Measurements from ENCODE around the gene PEX3.
"Not testable (repeated sequence)": the region's sequence is repeated elsewhere in the genome, so short reads cannot be mapped to it uniquely, and the experiment has no call there.

Gene PEX3

DNA sequence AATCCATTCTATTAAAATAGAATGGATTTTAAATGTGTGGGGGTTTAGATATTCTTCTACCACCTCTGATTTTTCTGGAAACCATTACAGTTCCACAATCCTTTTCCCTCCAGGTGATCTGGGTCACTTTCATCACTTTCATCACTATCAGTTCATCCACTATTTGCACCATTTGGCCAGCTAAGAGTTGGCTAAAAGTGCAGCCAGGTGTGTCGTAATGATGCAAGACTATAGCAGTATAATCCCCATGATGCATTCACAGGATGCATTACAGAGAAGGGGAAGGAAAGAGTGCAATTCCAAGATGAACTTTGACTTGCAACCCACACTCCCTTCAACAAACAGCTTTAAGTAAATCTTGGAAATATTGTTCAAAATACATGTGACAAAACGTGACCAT, 56.0 kb downstream of the PEX3 start:
- no peak for DNase-seq (ENCODE audit: low read depth)

DNA sequence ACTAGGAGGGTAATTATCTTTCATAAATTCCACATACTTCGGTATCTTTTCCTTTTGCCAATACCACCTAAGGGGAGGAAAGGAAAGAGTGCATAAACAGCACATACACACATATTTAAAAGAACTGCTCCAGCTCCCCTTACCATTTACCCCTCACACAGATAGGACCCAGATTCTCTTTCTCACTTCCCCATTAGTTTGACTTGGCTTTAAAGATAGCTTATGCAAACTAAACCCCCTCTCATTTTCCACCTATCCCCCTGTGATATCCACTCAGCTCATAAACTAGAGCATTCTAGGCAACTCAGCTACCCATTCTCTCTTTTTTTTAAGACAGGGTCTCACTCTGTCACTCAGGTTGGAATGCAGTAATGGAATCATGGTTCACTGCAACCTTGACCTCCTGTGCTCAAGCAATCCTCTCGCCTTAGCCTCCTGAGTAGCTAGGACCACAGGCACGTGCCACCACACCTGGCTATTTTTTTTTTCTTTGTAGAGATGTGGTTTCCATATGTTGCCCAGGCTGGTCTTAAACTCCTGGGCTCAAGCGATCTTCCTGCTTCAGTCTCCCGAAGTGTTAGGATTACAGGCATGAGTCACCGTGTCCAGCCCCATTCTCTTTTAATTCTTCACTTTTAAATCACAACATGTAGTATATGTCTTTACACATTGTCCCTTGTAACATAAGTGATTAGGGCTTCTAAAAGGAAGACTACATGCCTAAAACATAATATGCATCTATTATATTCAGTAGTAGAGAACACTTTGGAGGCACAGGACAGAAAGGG, 56.9 kb downstream of the PEX3 start:
- DNase-seq (ENCODE audit: low read depth): no peak

DNA sequence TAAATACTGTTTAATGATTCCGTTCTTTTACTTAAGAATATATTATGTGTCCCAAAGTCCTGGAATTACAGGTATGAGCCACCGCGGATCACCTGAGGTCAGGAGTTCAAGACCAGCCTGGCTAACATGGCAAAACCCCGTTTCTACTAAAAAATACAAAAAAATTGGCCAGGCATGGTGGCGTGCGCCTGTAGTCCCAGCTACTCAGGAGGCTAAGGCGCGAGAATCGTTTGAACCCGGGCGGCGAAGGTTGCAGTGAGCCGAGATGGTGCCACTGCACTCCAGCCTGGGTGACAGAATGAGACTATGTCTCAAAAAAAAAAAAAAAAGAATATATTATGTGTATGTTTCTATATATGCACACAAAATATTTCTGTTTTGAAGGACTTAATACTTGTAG, 59.7 kb downstream of the PEX3 start:
- not testable (repeated sequence) for DNase-seq (ENCODE audit: low read depth)

DNA sequence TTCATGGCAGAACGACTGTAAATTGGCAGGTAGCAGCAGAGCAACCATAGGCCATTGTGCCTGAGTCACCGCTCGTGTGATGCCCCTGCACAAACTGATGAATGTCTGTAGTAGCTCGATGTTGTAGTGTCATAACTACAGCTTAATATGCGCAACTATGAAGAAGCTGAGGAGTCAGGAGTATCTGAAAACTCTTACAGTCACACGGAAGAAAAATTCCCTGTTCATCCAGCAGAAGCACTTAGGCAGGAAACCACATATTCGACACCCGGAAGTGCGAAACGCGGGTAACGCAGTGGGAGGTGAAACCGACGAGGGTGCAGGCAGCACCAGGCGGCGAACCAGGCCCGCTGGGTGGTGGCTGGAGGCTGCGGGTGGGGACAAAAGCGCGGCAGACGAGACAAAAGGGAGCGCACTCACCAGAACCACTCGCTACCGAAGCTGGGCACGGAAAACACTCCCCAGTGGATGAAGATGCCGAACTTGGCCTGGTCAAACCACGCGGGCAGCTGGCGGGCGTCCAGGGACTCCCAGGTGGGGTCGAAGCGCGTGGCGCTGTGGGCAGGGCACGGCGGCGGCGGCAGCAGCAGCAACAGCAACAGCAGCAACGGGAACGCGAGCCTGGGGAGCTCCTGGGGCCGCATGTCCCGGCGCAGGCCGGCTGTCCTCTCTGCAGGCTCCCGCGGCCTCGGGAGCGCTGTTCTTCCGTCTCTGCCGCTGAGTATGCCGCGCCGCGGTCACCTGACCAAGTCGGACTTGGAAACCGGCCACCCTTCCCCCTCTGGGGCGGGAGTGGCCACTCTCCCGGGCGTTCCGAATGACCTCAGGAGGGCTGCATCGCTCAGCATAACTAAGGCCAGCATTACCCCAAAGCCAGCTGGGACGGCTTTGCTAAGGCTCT, 60.6 kb downstream of the PEX3 start, which contains the start of gene FUCA2:
Gene FUCA2, minus strand, starts transcription at position 730 of the 901 bp plus-strand sequence. Its CDS starts 86 bp downstream, at position 644.
- DNase-seq (ENCODE audit: low read depth): peak; percentile 82

DNA sequence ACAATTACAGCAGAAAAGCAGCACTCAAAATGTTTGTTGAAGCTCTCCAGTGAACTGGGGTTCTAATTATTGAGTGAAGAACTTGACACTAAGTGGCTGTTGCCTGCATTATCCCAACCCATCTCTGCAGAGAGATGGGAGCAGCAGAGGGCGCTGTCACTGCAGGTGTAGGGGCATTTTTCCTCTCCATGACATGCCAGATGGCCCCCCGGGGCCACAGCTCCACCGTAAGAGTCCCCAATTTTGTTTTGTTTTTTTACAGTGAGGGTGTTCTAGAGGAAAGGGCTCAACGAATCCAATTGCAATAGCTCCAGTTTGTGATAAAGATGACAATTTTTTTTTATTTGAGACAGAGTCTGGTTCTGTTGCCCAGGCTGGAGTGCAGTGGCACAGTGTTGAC, 62.8 kb downstream of the PEX3 start:
- DNase-seq (ENCODE audit: low read depth): no peak

DNA sequence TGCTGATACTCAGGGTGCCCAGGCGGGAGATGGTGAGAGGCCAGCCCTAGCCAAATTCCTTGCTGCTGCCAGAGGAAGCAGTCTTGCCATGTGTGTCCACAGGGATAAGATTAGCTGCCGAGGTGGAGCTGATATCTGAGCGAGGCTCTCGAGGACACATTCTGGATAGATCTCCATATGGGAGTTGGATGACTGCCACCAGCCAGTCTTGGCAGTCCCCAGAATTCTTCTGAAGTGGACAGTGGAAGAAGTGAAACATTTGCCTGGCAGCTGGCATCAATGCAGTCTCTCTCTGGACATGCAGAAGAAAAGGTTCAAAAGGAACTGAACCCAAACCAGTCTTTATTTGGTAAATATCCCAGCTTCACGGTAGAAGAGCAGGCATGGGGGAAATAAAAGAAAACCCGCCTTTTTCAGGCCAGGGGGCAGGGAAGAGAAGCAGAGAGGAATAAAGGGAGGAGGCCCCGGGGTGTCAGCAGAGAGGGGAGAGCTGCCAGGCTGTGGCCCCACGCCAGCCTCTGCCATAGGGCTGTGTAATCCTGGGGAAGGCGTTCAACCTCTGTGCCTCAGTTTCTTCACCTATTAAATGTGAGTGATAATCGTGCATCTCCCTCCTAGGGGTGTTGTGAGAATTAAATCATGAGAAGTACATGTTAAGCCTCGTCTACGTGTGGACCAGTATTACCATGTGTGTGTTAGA, 64.6 kb downstream of the PEX3 start:
- no peak for DNase-seq (ENCODE audit: low read depth)

DNA sequence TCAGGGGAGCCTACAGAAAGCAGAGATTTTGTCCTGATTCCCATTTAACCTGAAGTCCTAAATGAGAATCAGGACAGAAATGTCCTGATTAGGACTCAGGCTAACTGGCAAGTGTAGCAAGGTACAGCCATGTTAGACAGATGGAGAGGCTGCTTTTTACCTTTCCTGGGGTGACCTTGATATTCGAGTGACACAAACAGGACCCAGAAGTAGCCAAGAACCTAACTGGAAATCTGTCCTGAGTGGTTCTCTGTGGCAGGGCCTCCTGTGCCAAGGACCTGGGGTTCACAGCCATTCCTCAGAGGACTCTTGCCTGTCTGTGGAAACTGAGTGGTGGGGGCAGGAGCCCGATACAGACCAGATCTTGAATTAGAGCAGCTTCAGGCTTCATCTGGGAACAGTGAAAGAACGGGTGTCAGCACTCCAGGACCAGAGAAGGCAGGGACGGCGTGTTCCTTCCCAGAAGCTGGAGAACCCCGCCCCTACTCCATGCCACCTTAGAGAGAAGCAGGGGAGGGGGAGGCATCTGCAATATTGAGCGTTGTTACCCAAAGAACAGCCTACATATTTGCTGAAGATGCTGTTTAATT, 65.3 kb downstream of the PEX3 start:
- no peak for DNase-seq (ENCODE audit: low read depth)

DNA sequence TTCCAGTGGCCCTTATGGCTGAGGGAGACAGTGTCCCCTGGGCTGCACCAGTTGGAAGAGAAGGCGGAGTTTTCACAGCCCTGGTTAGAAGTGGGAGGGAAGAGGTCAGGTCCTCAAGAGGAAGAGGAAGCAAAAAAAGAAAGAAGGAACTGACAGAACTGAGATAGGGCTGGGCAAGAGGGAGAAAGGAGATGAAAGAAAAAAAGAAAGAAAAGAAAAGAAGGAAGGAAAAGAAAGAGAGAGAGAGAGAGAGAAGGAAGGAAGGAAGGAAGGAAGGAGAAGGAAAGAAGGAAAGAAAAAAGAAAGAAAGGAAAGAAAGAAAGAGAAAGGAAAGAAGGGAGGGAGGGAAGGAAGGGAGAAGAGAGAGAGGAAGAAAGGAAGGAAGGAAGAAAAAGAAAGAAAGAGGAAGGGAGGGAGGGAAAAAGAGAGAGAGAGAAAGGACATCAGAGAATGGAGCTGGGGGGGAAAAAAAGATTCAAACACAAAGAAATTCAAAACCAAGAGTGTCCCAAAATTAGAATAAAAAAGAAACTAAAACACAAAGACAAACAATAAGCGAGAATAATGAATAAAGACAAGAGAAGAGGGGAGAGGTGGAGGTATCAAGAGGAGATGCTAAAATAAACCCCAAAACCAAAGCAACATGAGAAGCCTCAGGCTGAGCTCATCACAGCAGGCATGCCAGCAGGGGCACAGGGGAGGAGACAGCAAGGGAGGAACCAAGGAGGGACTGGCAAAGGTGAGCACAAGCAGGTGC, 66.3 kb downstream of the PEX3 start:
- no peak for DNase-seq (ENCODE audit: low read depth)

DNA sequence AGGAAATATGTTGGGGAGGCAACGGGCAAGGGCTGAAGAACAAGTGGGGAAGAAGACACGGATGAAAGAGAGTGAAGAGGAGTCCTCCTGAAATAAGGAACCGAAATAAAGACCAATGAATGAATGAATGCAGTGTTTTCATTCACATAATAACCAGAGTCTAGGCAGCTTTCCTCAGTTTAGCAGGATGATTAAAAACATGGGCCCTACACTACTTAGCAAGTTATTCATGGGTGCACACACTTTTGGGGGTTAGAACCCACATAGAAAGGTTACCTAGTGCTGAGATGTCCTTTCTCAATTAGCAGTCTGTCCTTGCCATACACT, 66.8 kb downstream of the PEX3 start:
- no peak for DNase-seq (ENCODE audit: low read depth)

DNA sequence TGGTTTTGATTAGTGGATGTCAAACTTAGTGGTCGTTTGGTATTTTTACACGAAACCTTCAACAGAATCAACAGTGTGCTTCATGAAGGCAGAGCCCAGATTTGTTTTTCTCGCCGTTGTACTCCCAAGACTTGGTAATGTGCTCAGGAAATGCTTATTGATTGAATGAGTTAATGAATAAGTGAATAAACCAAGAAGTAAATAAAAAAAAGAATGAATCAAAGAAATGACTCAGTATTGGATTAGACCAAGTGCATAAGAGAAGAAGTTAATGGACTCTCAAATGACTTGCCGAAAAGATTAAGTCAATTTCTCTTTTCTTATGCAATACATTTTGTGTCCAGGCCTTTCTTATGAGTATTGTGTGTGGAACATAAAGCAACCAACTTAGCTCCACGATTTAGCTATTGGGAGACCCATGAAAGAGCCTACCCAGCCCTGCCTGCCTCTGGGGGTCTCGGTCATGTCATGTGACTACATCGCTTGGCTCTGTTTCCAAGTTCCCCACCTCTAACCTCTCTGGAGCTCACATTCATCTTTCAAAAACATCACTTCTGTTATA, 71.5 kb downstream of the PEX3 start:
- no peak for DNase-seq (ENCODE audit: low read depth)

DNA sequence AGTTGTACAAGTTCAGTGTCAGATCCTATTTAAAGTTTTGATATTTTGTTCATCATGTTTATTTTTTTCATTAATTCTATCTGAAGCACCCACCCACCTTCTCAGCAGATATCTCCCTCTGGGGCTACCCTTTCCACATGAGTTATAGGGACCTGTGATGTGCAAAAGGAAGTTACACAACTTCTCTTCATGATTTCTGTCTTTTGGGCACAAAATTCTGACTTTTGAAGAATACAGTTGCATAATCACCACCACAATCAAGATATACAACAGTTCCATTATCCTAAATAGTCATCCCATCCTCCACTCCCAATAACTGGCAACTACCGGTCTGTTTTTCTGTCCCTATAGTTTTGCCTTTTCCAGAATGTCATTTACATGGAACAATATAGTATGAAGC, 74.8 kb downstream of the PEX3 start:
- DNase-seq (ENCODE audit: low read depth): no peak

DNA sequence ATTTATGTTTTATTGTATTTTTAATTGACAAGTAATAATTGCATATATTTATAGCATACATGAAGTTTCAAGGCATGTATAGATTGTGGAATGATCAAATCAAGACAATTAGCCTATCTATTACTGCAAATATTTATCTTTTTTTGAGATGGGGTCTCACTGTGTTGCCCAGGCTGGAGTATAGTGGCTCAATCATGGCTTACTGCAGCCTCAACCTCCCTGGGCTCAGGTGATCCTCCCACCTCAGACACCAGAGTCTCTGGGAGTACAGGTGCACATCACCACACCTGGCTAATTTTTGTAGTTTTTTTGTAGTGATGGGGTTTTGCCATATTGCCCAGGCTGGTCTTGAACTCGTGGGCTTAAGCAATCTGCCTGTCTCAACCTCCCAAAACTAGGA, 77.1 kb downstream of the PEX3 start:
- no peak for DNase-seq (ENCODE audit: low read depth)

DNA sequence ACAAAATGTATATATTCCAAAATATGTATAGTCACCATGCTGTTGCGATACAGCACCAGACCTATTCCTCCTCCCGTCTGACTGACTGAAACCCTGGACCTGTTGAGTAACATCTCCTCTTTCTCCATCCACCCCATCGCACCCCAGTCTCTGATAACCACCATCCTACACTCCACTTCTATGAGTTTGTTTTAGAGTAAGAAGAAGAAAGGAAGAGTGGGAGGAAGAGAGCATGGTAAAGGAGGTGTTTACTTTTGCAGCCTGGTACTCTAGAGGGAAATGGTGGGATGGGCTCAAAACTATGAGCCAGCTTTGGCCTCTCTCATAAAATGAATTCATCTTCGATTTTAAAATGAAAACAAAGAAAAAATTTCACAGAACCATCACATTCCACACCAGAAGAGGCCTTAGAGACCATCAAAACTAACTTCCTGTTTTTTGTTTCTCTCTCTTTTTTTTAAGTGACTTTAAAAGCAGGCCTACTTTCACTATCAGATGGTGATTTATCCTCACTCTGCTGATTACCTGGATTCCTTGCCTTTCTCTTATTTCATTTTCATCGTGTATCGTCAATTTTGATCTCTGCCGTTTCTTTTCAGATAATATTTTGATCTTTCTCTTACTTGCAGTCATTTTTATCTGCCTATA, 77.7 kb downstream of the PEX3 start:
- DNase-seq (ENCODE audit: low read depth): no peak

DNA sequence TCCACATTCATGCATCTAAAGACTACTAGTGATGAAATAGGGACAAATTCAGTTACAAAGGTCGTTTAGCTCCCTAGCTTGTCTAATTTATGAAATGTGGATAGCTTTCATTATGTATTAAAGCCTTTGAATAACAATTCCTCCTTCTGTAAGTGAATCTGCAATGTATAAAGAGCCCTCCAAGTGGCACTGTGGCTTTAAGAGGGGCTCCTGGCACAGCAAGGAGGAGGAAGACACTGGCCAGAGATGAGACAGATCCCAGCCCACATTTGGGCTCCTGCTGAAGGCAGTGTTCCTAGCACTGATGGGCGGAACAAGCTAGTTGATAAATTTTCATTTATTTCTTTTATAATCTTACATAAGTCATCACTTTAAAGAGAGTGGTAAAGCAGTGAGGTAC, 78.5 kb downstream of the PEX3 start:
- DNase-seq (ENCODE audit: low read depth): no peak

DNA sequence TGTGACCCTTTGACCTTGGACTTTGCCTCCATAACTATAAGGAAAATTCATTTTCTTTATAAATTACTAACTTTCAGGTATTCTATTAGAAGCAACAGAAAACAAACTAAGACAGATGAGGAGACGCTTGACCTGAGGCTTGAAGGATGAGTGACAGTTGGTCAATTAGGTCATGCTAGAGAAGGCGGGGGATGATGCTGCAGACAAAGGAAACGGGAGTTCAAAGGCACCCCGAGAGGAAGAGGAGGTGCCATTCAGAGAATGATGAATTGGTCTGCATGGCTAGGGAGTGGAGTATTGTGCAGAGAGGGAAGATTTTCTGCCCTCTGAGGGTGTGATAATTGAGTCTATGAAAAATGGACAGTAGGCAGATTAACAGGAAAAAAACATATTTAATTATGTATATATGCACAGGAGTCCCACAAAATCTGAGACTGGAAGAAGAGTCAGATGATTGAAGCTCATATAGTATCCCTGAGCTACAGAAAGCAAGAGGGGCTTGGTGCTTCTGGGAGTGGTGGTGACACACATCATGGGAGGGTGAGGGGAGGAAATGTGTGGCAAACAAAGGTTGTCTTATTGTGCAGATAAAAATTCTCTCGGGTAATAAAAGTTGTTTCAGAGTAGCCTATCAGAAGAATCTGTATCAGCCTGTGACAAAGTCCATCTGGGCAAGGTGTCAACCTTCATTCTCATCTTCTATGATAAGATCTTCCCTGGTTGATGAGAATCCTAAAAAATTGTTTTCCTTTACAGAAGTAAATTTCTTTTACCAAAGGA, 81.3 kb downstream of the PEX3 start:
- DNase-seq (ENCODE audit: low read depth): no peak

DNA sequence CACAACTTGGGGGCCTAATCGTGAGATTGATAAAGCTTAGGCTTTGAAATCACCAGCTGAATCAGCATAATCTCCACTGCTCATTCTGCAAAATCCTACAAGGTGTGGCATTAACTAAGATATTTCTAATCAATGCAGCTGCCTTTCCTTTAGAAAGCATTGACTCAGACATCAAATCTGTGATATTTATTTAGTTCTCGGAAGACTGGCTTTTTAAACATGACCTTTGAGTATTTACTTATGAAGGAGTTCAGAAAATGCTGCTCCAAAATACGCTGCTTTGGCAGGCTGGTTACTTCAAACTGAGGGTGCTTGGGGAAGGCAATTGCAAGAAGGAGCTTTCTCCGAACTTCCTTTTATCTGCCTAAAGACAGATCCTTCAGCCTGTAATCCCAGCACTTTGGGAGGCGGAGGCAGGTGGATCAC, 84.6 kb downstream of the PEX3 start:
- DNase-seq (ENCODE audit: low read depth): no peak

DNA sequence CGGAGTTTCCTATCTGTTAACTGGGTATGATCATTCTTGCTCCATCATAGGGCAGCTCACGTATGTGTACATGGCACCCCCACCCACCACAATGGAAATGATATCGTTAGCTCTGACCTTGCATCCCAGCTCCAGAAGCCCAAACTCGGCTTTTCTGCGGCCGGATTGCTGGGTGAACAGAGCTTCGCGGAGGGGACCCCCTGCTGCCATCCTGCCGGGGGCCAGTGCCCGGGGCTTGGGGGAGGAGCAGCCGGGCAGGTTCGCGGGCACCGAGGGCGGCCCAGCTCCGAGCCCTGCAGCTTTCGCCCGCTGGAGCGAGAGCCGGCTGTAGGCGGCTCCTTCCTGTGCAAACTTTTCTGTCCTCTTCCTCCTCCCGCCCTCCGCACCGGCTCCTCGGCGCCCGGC, 85.9 kb downstream of the PEX3 start:
- DNase-seq (ENCODE audit: low read depth): no peak

DNA sequence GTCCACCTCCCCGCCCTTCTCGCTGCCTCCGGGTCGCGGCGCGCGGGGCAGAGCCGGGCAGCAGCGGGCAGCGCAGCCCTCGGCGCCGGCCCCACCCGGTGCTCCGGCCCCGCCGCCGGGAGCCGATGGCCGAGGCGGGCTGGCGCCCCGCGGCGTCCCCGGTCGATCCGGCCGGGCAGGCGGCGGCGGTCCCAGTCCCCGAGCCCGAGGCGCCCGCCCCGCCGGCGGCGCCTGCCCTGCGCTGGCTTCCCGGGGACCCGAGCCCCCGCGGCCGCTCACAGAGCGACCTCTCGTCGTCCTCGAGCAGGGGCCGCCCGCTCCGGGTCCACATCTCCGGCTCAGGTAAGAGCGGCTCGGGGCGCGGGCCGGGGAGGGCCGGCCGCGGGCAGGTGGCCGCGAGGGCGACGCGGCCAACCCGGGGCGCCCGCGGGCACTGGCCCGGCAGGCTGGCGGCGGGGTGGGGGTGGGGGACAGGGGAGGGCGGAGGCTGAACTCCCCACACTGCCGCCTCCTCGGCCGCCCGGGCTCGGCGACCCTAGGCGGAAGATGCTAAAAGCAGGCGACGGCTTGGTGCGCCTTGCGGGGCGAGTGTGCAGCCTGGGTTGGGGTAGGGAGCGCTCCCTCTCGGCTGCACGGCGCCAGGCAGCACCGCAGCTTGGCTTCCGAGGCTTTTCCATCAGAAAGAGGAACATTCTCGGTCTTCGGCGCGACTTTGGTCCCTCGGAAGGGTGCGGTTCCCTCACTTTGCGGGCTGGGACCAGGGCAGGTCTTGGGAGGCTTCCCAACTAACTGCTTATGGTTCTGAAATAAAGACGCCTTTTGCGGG, 86.5 kb downstream of the PEX3 start:
- DNase-seq (ENCODE audit: low read depth): no peak

DNA sequence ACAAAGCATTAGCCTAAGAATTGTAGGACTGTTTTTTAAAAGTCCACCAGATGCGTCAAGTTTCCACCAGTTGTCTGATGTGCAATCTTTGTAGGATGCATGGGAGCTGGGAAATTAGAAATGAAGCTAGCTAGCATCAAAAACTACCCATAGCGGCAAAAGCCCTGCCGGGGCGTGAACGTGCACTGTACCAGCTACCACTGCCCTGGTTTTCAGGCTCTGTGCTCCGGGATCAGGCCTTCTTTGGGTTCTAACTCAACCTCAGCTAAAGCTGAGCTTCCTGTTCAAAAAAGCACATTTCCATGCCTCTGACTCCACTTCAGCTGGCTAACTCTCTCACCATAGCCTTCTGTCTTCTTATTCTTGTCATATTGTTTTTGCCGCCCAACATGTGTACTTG, 87.8 kb downstream of the PEX3 start:
- no peak for DNase-seq (ENCODE audit: low read depth)

All from HS-27A (cell line).